Tibial nerve (tissue), 3 donors: ENCODE results near the gene IMMP1L.

Experiments
- POLR2A ChIP-seq, 2 donors: fragments of 450-650 bp; IDR thresholded peaks; one replicate each; pipeline ENCODE4 v1.6.1; 2017; ENCODE audit warnings: antibody characterized with exemption in 2 of 2, mild to moderate bottlenecking in 2 of 2, moderate library complexity in 2 of 2
- TF ChIP-seq, protein P1 (sequence below), 5 experiments: fragments of 200-600 bp in 3 of 5; fragments of 450-650 bp in 2 of 5; sonication (generic) in 3 of 5; IDR thresholded peaks; one replicate each; pipeline ENCODE4 v1.5.1; 2016 to 2019; ENCODE audit warnings: antibody characterized with exemption in 5 of 5, mild to moderate bottlenecking in 3 of 5, moderate library complexity in 2 of 5

DNA sequence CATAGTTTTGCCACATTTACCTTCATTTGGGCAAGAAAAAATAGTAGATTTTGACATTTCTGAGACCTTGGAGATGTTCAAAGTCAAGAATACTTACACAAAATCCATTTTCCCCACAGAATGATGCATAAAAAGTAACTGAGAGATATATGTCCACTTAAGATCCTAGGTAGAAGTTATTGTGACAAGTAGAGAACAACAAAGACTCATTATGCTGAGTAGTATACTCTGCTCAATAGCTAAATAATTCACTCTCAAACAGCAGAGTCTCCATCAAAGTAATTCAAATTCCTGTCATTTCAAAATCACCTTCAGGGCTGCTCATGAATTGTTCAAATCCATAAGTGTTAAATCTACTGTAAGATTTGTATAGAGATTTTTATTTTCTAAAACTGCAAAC, 35.3 kb downstream of the IMMP1L start:
- TF ChIP-seq POLR2A (IDR thresholded peaks at IDR 0.05) = no peak
- TF ChIP-seq, protein P1, sequence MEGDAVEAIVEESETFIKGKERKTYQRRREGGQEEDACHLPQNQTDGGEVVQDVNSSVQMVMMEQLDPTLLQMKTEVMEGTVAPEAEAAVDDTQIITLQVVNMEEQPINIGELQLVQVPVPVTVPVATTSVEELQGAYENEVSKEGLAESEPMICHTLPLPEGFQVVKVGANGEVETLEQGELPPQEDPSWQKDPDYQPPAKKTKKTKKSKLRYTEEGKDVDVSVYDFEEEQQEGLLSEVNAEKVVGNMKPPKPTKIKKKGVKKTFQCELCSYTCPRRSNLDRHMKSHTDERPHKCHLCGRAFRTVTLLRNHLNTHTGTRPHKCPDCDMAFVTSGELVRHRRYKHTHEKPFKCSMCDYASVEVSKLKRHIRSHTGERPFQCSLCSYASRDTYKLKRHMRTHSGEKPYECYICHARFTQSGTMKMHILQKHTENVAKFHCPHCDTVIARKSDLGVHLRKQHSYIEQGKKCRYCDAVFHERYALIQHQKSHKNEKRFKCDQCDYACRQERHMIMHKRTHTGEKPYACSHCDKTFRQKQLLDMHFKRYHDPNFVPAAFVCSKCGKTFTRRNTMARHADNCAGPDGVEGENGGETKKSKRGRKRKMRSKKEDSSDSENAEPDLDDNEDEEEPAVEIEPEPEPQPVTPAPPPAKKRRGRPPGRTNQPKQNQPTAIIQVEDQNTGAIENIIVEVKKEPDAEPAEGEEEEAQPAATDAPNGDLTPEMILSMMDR (IDR thresholded peaks at IDR 0.05) = no peak
